HG03432 (cell line): ENCODE measurements around the gene DENND11.
A peak's percentile ranks its signal among the peaks of the same experiment; 100 is the strongest.

Source experiments
- ATAC-seq: cut with Tn5 transposase; IDR thresholded peaks from one replicate; pipeline ENCODE4 v1.9.1; 2021; ENCODE audit warnings: mild to moderate bottlenecking, moderate library complexity; ENCODE audit not compliant: unreplicated experiment

DENND11 gene

GRCh38 chr7:141685285-141686023 lies 16.5 kb downstream of the DENND11 start:
- no peak for ATAC-seq

DNA sequence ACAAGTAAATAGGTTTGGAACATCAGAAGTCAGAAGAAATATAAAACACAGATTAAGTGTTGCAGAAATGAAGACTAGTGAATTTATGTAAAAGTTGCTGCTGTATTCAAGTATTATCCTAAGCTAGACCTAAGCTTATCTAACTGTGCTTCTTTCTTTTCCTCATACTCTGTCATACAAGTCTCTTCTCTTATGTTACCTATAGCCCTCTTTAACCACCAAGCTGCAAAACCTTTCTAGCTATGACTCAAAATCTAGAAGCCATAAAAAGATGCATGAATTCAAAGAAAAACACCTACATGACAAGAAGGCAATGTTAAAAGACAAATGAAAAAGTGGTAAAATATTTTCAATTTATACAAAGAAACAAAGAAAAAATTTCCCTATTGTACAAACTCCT lies 23.0 kb downstream of the DENND11 start:
- ATAC-seq = peak; percentile 65

DNA sequence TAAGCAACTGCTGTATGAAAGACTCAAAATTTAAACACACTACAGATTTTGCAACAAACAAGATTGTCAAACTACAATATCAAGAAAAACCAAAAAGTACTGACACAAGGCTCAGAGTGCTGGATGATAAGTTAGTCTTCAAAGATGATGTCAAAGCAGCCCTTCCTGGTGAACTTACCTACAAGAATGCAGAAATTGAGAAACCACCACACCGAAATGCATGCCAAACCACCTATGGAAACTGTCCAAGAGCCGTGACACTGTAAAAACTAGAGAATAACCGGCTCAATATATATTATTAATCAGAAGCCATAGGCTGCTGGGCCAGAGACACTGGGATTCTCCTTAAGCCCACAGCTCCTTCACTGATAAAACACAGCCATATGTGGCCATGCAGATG lies 25.3 kb downstream of the DENND11 start:
- ATAC-seq = no peak

GRCh38 chr7:141675436-141676215 lies 26.3 kb downstream of the DENND11 start:
- ATAC-seq = no peak

DNA sequence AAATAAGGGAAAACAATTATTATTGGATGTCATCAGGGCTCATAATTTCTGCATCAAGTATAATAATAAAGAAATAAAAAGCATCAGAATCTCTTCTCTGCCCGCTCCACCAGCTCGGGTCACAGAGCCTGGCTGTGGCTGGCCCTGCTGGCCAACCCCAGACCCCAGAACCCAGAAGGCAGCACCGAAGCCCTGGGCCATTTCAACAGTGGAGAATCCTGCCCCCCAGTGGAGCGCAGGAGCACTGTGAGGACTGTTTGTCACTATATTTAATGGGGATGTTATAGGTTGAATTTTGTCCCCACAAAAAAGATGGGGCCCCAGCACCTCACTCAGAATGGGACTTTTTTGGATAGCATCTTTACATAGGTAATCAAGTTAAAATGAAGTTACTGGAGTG lies 27.3 kb downstream of the DENND11 start:
- no peak for ATAC-seq

GRCh38 chr7:141674171-141674671 lies 27.7 kb downstream of the DENND11 start:
- no peak for ATAC-seq

DNA sequence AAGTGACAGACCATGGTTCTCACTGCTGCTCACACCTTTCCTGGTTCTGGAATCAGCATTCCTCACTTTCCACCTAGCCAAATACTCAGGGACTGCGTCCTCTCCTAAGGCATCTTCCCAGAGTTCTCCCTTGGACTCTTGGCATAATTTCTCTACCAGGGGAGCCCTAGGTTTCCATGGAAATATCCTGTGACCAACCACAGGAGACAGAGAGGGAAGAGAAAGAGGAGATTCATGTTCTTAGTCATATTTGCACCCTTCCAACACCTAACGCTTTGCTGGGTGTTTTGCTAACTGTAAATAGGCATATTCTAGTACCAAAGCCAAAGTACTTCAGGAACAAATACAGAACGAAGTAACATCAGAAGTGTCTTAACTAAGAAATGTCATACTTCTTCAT lies 28.6 kb downstream of the DENND11 start:
- no peak for ATAC-seq

GRCh38 chr7:141671705-141672496 lies 30.1 kb downstream of the DENND11 start:
- no peak for ATAC-seq

DNA sequence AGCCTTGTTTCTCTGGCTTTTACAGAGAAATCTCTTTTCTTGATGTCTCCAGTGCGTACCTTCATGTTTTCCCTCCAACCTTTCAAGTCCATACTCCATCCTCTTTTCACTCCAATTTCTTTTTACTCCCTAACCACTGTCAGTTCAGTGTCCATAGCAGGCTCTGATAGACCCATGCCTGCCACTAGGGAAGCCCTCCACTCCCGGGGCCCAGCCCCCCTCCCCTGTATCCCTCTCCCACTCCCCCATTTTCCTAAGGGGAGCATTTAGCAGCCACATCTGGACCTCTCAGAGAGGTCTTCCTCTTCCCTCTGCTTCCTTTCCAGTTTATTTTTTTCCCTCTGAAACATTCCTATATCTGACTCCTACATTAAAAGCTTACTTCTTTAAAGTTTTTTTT lies 33.1 kb downstream of the DENND11 start:
- ATAC-seq = no peak

DNA sequence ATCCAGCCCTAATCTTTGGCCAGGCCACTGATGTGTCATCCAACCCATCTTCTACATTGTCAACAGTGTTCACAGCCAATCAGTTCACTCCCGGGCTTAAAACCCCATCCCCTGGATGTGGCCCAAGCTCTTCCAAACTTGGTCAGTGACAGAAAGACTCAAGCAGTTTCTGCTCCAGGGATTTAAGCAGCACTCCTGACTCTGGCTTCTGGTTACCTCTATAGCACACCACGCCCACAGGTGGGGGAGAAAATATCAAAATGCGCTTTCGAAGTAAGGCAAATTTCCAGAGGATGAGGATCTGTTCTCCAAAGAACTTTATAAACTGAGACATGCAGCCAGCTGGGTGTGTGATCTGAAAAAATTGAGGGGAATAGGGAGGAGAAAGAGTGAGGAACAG lies 35.9 kb downstream of the DENND11 start:
- ATAC-seq = no peak

GRCh38 chr7:141665208-141666035 lies 36.5 kb downstream of the DENND11 start:
- no peak for ATAC-seq

DNA sequence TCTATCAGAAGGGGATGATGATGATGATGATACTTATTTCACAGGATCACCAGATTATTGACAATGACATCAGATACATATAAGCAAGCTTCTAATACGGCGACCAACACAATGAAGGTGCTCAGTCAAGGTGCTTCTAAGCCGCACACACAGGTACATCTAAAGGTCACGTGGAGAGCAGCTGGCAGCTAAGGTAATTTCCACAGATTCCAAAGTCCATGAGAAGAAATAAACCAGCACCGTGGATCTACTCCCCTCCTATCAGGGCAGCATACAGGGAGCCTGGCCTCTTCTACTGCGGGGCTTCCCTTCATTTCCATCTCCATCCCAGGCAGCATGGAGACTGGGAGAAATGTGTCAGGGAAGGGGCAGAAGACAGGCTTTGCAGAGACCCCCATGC lies 37.5 kb downstream of the DENND11 start:
- no peak for ATAC-seq

DNA sequence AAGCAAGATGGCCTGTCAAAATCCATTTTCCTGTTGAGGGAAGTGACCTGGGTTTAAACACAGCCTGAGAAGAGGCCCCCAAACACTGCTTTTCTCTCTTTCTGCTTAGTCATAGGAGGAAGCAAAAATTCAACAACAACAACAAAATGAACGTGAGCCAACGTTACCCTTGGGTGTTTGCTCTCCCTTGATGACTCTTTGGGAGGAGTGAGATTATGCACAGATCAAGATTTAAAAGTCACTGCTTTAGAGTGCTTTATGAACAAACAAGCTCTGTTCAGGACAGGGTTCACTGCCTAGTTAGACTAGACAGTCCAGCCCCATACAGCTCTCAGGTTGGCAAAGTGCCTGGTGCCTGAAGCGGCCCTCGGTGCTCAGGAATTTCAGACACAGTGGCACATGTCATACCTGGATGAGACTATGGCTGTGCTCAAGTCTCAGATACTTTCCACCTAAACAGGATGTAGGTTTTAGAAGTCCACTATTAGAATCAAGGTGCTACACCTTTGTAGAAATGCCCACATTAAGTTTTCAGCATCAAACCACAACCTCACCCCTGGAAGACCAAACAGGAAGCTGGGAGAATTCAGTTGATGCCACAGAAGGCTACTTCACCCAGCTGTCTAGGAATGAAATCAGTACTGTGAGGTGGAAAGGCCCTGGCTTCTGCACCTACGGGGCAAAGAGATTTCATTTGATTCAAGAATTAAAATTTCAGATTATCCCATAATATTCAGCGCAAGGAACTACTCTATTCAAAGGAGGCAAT lies 38.7 kb downstream of the DENND11 start:
- ATAC-seq = no peak

GRCh38 chr7:141660259-141660658 lies 41.7 kb downstream of the DENND11 start:
- no peak for ATAC-seq

DNA sequence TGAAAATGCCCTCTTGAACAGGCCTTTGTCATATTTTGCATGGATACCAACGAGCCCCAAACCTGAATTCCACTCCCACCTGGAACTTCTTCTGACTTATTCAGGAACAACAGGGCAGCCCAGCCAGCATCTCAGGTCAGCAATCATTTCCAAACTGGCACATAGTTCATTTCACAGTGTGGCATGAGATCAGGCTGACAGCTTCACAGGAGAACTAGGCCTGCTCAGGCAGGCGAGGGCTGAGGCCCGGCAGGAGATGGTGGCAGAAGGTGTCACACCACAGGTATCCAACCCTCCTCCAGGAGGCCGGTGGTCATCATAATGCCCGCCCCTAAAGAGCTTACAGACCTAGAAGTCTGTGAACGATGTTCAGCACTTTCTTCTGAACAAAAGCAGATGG lies 42.5 kb downstream of the DENND11 start:
- ATAC-seq = no peak

DNA sequence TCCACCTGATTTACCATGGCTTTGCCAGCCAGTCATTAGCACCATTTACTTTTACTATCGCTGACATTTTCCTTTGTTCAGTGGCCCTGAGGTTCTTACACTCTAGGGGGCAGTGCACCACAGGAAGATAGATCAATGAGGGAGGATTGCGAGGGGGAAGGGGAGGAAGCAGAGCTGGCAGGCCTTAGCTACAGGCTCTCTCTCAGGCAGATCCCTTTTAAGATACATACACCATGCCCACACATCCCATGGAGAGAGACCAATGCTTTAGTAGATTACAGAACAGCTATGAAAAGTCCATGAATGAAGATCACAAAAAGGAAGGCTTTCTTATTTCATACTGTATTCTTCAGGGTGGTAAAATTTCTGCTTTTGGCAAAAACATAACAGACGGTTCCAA lies 47.4 kb downstream of the DENND11 start:
- peak; percentile 86 for ATAC-seq

DNA sequence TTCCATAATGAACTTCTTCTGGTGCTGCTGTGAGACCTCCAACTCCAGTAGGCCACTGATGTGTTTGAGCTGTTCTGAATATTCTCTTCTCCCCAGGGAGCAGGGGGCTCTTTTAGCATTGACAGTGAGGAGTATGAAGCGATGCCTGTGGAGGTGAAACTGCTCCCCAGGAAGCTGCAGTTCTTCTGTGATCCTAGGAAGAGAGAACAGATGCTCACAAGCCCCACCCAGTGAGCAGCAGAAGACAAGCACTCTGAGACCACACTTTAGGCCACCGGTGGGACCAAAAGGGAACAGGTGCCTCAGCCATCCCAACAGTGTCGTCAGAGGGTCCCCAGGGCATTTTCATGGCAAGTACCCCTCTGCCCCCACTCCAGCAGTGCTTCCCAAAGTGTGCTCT lies 49.3 kb downstream of the DENND11 start:
- no peak for ATAC-seq
